ENCODE data around the gene SEC31A.

DNA sequence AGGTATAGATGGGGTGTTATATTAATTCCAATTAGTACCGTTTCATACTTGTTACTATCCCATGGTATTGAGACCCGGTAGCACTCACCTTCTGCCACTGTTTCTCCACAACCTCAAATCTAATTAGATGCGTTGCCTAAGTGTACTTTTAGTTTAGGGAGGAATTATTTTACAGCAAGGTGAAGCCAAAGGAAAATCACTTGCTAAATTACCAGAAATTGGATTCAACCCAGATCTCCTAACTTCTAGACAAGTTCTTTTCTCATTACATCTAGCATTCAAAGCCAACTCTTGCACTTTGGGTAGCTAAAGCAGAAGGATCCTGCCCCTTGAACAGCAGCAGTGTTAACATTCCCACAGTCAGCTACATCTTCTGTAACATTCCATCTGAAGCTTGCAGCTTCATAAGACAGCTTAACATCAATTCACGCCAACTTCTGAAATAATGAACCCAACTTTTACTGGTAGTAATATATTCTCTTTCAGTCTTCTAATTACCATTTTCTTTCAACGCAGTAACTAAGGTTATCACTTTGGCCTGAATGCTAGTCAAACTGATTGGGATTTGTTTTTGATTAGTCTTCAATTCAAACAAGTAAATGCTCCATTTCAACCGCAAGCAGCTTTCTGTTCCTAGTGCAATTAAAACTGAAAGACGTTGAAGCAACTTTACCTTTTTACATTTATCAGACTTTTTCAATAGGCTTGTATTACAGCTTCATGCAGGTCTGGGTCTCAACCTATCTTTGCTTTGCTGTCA, 934 bp upstream of the SEC31A start:
- TF ChIP-seq EZH2 (IDR thresholded peaks at IDR 0.05; ENCODE audit: borderline replicate concordance, low read length), result no peak
- TF ChIP-seq, protein P1, sequence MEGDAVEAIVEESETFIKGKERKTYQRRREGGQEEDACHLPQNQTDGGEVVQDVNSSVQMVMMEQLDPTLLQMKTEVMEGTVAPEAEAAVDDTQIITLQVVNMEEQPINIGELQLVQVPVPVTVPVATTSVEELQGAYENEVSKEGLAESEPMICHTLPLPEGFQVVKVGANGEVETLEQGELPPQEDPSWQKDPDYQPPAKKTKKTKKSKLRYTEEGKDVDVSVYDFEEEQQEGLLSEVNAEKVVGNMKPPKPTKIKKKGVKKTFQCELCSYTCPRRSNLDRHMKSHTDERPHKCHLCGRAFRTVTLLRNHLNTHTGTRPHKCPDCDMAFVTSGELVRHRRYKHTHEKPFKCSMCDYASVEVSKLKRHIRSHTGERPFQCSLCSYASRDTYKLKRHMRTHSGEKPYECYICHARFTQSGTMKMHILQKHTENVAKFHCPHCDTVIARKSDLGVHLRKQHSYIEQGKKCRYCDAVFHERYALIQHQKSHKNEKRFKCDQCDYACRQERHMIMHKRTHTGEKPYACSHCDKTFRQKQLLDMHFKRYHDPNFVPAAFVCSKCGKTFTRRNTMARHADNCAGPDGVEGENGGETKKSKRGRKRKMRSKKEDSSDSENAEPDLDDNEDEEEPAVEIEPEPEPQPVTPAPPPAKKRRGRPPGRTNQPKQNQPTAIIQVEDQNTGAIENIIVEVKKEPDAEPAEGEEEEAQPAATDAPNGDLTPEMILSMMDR (IDR thresholded peaks at IDR 0.05; ENCODE audit: low read length), result no peak

Measured in OCI-LY1 (cell line).